Measurements from ENCODE around the gene ANKS1A. TPM values are rescaled to one million over a fixed set of nuclear protein-coding genes. Genes with fewer than 3 reads are reported as not detected.
A peak's percentile ranks its signal among the peaks of the same experiment; 100 is the strongest.

The ANKS1A gene
- total RNA-seq, 1 experiment from 2014 or later: 14.4 TPM

DNA sequence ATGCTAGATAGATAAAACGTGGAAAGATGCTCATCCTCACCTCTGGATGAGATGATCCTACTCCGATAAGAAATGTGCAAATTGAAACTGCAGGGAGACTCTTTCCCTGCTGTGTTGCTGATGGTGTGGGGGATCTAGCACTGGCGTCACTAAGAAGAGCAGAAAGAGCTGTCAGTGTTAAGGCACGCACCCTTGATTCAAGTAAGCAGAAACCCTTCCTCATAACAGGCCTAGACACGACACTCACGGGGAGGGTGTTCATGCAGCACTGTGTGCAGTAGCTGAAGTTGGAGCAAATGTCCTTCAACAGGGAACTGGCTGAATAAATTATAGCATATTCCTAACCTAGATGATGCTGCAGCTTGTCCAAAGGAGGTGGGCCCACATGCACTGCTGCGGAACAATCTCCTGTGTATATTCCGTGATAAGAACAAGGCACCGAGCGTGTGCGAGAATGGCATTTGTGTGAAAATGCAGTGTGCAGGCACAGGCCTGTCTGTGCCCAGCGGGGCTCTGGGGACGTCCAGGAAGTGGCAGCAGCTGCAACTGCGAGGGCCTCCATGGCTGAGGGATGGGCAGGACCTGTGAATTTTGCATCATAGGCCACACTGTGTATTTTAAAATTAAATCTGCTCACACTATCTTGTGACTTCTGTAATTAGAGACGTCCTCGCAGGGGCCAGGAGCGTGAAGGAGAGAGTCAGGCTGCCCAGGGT is 188.1 kb downstream of the ANKS1A start:
- DNase-seq (ENCODE audit: low read depth, low spot score): no peak
- H3K4me3 ChIP-seq (ENCODE audit: low read depth in 2 of 2, low read length in 2 of 2): no peak overlapping the region
- H3K27me3 ChIP-seq (ENCODE audit: control insufficient read depth, insufficient read depth, low read length): no peaks in the 10 kb centered on the region
- ChIA-PET CTCF (no interaction called here), POLR2A (no interaction called here)
- BruUV-seq (replicated peaks): no TSS peak
- in situ Hi-C loops (cut with HindIII; ENCODE audit: low pct_unique_long_range_greater_than_20kb, low sequenced_read_pairs) (no loop called here), intact Hi-C loops (cut with micrococcal nuclease; ENCODE audit: unreplicated experiment) (no loop called here)
- H3K27ac ChIP-seq (ENCODE audit: low read length): no peak overlapping the region
- no peaks in the 10 kb centered on the region for H3K36me3 ChIP-seq (ENCODE audit: control insufficient read depth, insufficient read depth, low read length)
- no peaks in the 10 kb centered on the region for H3K9me3 ChIP-seq (ENCODE audit: control insufficient read depth, insufficient read depth, low read depth, low read length)
- ATAC-seq: 0 out of 2 replicates have a peak, but pooled peaks have one; percentile 23
- TF ChIP-seq TCF7L2 (IDR thresholded peaks at IDR 0.05; ENCODE audit: low read depth, low read length) (no peak), SIN3A (IDR thresholded peaks at IDR 0.05; ENCODE audit: borderline replicate concordance, insufficient read depth, low read depth, low read length) (no peak), POLR2AphosphoS5 (IDR thresholded peaks at IDR 0.05; ENCODE audit: low read depth, low read length) (no peak)
- TF ChIP-seq, protein P1, sequence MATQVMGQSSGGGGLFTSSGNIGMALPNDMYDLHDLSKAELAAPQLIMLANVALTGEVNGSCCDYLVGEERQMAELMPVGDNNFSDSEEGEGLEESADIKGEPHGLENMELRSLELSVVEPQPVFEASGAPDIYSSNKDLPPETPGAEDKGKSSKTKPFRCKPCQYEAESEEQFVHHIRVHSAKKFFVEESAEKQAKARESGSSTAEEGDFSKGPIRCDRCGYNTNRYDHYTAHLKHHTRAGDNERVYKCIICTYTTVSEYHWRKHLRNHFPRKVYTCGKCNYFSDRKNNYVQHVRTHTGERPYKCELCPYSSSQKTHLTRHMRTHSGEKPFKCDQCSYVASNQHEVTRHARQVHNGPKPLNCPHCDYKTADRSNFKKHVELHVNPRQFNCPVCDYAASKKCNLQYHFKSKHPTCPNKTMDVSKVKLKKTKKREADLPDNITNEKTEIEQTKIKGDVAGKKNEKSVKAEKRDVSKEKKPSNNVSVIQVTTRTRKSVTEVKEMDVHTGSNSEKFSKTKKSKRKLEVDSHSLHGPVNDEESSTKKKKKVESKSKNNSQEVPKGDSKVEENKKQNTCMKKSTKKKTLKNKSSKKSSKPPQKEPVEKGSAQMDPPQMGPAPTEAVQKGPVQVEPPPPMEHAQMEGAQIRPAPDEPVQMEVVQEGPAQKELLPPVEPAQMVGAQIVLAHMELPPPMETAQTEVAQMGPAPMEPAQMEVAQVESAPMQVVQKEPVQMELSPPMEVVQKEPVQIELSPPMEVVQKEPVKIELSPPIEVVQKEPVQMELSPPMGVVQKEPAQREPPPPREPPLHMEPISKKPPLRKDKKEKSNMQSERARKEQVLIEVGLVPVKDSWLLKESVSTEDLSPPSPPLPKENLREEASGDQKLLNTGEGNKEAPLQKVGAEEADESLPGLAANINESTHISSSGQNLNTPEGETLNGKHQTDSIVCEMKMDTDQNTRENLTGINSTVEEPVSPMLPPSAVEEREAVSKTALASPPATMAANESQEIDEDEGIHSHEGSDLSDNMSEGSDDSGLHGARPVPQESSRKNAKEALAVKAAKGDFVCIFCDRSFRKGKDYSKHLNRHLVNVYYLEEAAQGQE (IDR thresholded peaks at IDR 0.05; ENCODE audit: insufficient read depth in 1 of 2, low read depth in 2 of 2, low read length in 1 of 2): no peak
- TF ChIP-seq, protein P2, sequence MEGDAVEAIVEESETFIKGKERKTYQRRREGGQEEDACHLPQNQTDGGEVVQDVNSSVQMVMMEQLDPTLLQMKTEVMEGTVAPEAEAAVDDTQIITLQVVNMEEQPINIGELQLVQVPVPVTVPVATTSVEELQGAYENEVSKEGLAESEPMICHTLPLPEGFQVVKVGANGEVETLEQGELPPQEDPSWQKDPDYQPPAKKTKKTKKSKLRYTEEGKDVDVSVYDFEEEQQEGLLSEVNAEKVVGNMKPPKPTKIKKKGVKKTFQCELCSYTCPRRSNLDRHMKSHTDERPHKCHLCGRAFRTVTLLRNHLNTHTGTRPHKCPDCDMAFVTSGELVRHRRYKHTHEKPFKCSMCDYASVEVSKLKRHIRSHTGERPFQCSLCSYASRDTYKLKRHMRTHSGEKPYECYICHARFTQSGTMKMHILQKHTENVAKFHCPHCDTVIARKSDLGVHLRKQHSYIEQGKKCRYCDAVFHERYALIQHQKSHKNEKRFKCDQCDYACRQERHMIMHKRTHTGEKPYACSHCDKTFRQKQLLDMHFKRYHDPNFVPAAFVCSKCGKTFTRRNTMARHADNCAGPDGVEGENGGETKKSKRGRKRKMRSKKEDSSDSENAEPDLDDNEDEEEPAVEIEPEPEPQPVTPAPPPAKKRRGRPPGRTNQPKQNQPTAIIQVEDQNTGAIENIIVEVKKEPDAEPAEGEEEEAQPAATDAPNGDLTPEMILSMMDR (IDR thresholded peaks at IDR 0.05): no peak
- no peaks in the 10 kb centered on the region for H3K4me1 ChIP-seq (ENCODE audit: control insufficient read depth, insufficient read depth, low read length)

DNA sequence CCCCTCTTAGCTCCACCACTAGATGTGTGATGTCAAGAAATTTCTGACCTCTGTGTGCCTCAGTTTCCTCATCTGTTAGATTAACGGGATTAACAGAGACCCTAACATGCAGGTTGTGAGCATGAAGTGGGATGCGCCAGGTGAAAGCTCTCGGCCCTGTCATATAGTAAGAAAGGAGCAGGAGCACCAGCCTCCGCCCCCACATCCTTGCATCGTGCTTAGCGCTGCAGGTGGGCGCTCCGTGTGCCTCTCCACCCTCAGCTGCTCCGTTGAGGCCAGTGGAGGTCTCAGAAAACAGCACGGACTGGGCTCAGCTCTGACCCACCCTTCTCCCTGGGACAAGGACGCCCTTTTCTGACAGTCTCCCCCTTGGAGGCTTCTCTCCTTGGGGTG is 188.7 kb downstream of the ANKS1A start:
- H3K9me3 ChIP-seq (ENCODE audit: control insufficient read depth, insufficient read depth, low read depth, low read length): no peaks in the 10 kb centered on the region
- no TSS peak for BruUV-seq (replicated peaks)
- no peaks in the 10 kb centered on the region for H3K36me3 ChIP-seq (ENCODE audit: control insufficient read depth, insufficient read depth, low read length)
- POLR2A ChIA-PET: interaction anchor here (0.5 kb wide), 1 partner anchor 20 kb away, joined by 9 read pairs; no protein-coding TSS in a partner anchor
- intact Hi-C loops (cut with micrococcal nuclease; ENCODE audit: unreplicated experiment): no loop called here
- no peak overlapping the region for H3K27ac ChIP-seq (ENCODE audit: low read length)
- CTCF ChIA-PET: no interaction called here
- no peaks in the 10 kb centered on the region for H3K4me1 ChIP-seq (ENCODE audit: control insufficient read depth, insufficient read depth, low read length)
- H3K4me3 ChIP-seq (ENCODE audit: low read depth in 2 of 2, low read length in 2 of 2): no peak overlapping the region
- no peak for DNase-seq (ENCODE audit: low read depth, low spot score)
- no peaks in the 10 kb centered on the region for H3K27me3 ChIP-seq (ENCODE audit: control insufficient read depth, insufficient read depth, low read length)
- TF ChIP-seq, protein P1 (IDR thresholded peaks at IDR 0.05; ENCODE audit: insufficient read depth in 1 of 2, low read depth in 2 of 2, low read length in 1 of 2): no peak
- no peak for TF ChIP-seq POLR2AphosphoS5 (IDR thresholded peaks at IDR 0.05; ENCODE audit: low read depth, low read length)
- TF ChIP-seq, protein P2 (IDR thresholded peaks at IDR 0.05): no peak
- no peak for TF ChIP-seq TCF7L2 (IDR thresholded peaks at IDR 0.05; ENCODE audit: low read depth, low read length)
- no peak for TF ChIP-seq SIN3A (IDR thresholded peaks at IDR 0.05; ENCODE audit: borderline replicate concordance, insufficient read depth, low read depth, low read length)
- in situ Hi-C loops (cut with HindIII; ENCODE audit: low pct_unique_long_range_greater_than_20kb, low sequenced_read_pairs): no loop called here
- no peak for ATAC-seq
